ENCODE results near the gene RNF114. TPM values are rescaled to one million over a fixed set of nuclear protein-coding genes. Genes with fewer than 3 reads are reported as not detected.

RNF114 gene
- polyA plus RNA-seq, 1 of the 3 experiments (the other 2 are of a cell fraction): 55.0 TPM

GRCh38 chr20:49985617-49986016 lies 49.4 kb downstream of the RNF114 start:
- peaks cover 54% of the 10 kb centered on the region for H3K79me2 ChIP-seq (ENCODE audit: insufficient read depth)
- no peaks in the 10 kb centered on the region for H3K9me3 ChIP-seq
- peak overlapping the region in 1 of 2 experiments; percentile 50; a peak in 1 of 4 replicates for H3K27ac ChIP-seq (ENCODE audit: low read depth in 2 of 2, low read length in 1 of 2)
- peaks cover 39% of the 10 kb centered on the region for H3F3A ChIP-seq (replicated peaks; ENCODE audit: insufficient read depth)
- 62% methylated on average over 5 of the region's 13 CpGs for WGBS (ENCODE audit: low lambda C conversion rate)
- no peak for TF ChIP-seq TEAD4 (IDR thresholded peaks at IDR 0.05; ENCODE audit: borderline replicate concordance, insufficient read depth)
- no peak for TF ChIP-seq REST (IDR thresholded peaks at IDR 0.05; ENCODE audit: low read depth, low read length)
- TF ChIP-seq RAD21 (IDR thresholded peaks at IDR 0.05; ENCODE audit: low read length): no peak
- no peak for TF ChIP-seq USF1 (IDR thresholded peaks at IDR 0.05; ENCODE audit: borderline replicate concordance, low read depth)
- TF ChIP-seq NFIC (IDR thresholded peaks at IDR 0.05; ENCODE audit: borderline replicate concordance): no peak
- TF ChIP-seq ELF1 (IDR thresholded peaks at IDR 0.05): no peak
- no peak for TF ChIP-seq CTCF (IDR thresholded peaks at IDR 0.05)
- TF ChIP-seq EZH2phosphoT487 (IDR thresholded peaks at IDR 0.05; ENCODE audit: borderline replicate concordance, low read depth): no peak
- no peak for TF ChIP-seq JUND (IDR thresholded peaks at IDR 0.05)
- TF ChIP-seq FOXJ3 (CRISPR knock-in tag; IDR thresholded peaks at IDR 0.05): no peak
- no peak for TF ChIP-seq IRF3 (IDR thresholded peaks at IDR 0.05; ENCODE audit: low read depth, low read length)
- TF ChIP-seq YY1 (IDR thresholded peaks at IDR 0.05; ENCODE audit: low read depth): no peak
- TF ChIP-seq EP300 (IDR thresholded peaks at IDR 0.05; ENCODE audit: borderline replicate concordance in 1 of 2, low read depth in 1 of 2, low read length in 1 of 2): no peak
- no peak for TF ChIP-seq RCOR1 (IDR thresholded peaks at IDR 0.05; ENCODE audit: low read length)
- H3K36me3 ChIP-seq (replicated peaks in 1 of 2; ENCODE audit: control insufficient read depth in 1 of 2, insufficient read depth in 2 of 2, low read length in 1 of 2): peaks cover 3 to 6% of the 10 kb centered on the region in 2 experiments
- H2AFZ ChIP-seq (ENCODE audit: low read depth): no peak overlapping the region
- H3K4me3 ChIP-seq (ENCODE audit: low read depth in 2 of 2, low read length in 1 of 2): peak overlapping the region; percentile 76 to 80
- no peaks in the 10 kb centered on the region for H3K27me3 ChIP-seq (ENCODE audit: insufficient read depth)
- H4K20me1 ChIP-seq (ENCODE audit: insufficient read depth): peaks cover 26% of the 10 kb centered on the region
- H3K4me1 ChIP-seq (ENCODE audit: control insufficient read depth in 1 of 2, insufficient read depth in 2 of 2, low read depth in 1 of 2, low read length in 1 of 2): peaks cover 37 to 66% of the 10 kb centered on the region in 2 experiments
- peak overlapping the region; percentile 97 for H3K4me2 ChIP-seq
- H3K9me2 ChIP-seq: no peaks in the 10 kb centered on the region
- no peak for DNase-seq
- H3K9ac ChIP-seq: peak overlapping the region; percentile 91; the same call in 1 of the 2 replicates
- POLR2A ChIA-PET: interaction anchor here (0.7 to 4.2 kb wide), 2 partner anchors 70 to 84 kb away, joined by 3 to 27 read pairs; no protein-coding TSS in a partner anchor
- CTCF ChIA-PET: interaction anchor here (2.2 to 22.2 kb wide), 2 partner anchors 26 to 83 kb away, joined by 10 to 807 read pairs; no protein-coding TSS in a partner anchor
